ENCODE measurements around the gene SERINC5.

DNA sequence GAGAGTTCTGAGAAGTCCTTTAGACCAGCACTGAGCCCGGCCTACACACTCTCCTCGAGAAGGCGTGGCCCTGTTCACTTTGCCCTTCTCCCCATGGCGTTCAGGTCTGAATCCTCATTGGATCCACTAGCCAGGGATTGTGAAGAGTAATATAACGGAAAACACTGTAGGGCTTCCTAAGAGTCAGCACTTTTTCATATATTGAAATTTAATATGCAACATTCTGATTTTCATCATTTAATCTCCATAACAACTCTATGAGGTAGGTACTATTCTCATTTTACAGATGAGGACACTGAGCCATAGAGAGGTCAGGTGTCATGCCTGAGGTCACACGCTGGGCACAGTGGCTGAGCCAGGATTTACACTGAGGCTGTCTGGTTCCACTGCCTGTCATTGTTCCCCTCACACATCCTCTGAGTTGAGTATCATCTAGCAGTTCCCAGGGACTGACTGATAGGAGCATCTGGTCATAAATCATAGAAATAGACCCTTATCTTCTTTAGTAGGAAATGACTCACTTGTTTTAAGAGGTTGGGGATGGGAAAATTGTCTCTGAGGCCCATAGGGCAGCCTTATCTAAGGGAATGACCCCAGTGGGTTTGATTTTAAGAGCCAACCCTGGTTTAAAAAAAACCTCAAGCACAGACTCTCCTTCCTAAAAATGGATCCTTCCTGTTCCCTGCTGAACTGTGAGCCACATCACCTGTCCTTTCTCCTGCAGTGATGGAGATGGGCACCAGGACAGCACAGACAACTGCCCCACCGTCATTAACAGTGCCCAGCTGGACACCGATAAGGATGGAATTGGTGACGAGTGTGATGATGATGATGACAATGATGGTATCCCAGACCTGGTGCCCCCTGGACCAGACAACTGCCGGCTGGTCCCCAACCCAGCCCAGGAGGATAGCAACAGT is 179.5 kb downstream of the SERINC5 start:
- TF ChIP-seq, protein P1, sequence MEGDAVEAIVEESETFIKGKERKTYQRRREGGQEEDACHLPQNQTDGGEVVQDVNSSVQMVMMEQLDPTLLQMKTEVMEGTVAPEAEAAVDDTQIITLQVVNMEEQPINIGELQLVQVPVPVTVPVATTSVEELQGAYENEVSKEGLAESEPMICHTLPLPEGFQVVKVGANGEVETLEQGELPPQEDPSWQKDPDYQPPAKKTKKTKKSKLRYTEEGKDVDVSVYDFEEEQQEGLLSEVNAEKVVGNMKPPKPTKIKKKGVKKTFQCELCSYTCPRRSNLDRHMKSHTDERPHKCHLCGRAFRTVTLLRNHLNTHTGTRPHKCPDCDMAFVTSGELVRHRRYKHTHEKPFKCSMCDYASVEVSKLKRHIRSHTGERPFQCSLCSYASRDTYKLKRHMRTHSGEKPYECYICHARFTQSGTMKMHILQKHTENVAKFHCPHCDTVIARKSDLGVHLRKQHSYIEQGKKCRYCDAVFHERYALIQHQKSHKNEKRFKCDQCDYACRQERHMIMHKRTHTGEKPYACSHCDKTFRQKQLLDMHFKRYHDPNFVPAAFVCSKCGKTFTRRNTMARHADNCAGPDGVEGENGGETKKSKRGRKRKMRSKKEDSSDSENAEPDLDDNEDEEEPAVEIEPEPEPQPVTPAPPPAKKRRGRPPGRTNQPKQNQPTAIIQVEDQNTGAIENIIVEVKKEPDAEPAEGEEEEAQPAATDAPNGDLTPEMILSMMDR (IDR thresholded peaks at IDR 0.05; ENCODE audit: insufficient read depth, low read length), result no peak
- TF ChIP-seq GABPA (IDR thresholded peaks at IDR 0.05; ENCODE audit: low read depth), result no peak
- TF ChIP-seq, protein P2, sequence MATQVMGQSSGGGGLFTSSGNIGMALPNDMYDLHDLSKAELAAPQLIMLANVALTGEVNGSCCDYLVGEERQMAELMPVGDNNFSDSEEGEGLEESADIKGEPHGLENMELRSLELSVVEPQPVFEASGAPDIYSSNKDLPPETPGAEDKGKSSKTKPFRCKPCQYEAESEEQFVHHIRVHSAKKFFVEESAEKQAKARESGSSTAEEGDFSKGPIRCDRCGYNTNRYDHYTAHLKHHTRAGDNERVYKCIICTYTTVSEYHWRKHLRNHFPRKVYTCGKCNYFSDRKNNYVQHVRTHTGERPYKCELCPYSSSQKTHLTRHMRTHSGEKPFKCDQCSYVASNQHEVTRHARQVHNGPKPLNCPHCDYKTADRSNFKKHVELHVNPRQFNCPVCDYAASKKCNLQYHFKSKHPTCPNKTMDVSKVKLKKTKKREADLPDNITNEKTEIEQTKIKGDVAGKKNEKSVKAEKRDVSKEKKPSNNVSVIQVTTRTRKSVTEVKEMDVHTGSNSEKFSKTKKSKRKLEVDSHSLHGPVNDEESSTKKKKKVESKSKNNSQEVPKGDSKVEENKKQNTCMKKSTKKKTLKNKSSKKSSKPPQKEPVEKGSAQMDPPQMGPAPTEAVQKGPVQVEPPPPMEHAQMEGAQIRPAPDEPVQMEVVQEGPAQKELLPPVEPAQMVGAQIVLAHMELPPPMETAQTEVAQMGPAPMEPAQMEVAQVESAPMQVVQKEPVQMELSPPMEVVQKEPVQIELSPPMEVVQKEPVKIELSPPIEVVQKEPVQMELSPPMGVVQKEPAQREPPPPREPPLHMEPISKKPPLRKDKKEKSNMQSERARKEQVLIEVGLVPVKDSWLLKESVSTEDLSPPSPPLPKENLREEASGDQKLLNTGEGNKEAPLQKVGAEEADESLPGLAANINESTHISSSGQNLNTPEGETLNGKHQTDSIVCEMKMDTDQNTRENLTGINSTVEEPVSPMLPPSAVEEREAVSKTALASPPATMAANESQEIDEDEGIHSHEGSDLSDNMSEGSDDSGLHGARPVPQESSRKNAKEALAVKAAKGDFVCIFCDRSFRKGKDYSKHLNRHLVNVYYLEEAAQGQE (IDR thresholded peaks at IDR 0.05; ENCODE audit: insufficient replicate concordance, low read depth), result no peak
- TF ChIP-seq POLR2AphosphoS5 (IDR thresholded peaks at IDR 0.05; ENCODE audit: low read depth), result no peak
